ENCODE results near the gene C11orf68. TPM values are rescaled to one million over a fixed set of nuclear protein-coding genes. Genes with fewer than 3 reads are reported as not detected.

The C11orf68 gene
- total and polyA plus RNA-seq, 9 of the 15 experiments (the other 6 are each of a cell fraction or from before 2014, with no cell fraction given) = 3.6 to 35.9 (median 12.8) TPM

DNA sequence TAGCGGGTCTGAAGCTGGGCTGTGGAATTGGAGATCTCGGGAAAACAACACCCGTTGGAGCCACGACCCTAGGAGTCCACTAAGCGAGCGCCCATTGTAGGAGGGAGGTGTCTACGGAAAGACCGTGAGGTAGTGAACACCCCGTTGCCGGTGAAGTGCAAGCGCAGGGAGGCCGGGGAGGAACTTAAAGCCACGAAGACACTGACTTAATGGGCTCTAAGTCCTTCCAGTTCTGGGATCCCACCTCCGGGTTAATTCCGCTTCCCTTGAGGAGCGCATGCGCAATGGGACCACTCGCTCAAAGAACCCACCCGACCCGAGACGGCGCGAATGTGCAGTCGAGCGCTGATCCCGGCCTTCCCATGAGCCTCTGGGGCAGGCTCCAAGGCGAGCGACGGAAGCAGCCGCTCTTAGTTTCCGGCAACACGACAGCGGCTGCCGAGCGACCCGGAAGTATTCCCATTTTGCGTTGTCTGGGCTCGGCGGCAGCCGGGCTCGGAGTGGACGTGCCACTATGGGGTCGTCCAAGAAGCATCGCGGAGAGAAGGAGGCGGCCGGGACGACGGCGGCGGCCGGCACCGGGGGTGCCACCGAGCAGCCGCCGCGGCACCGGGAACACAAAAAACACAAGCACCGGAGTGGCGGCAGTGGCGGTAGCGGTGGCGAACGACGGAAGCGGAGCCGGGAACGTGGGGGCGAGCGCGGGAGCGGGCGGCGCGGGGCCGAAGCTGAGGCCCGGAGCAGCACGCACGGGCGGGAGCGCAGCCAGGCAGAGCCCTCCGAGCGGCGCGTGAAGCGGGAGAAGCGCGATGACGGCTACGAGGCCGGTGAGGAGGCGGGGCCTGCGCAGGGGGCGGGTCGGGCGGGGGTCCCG lies 42.6 kb upstream of the C11orf68 start, which contains the start of gene SART1 (continued):
- TF ChIP-seq NKRF (IDR thresholded peaks at IDR 0.05; ENCODE audit: borderline replicate concordance) (peak; percentile 68; the same call in 1 of the 2 replicates), CHD7 (IDR thresholded peaks at IDR 0.05; ENCODE audit: low read depth, low read length) (no peak), DDX20 (tag; IDR thresholded peaks at IDR 0.05; ENCODE audit: low read depth) (no peak), ZNF212 (CRISPR knock-in tag; IDR thresholded peaks at IDR 0.05) (no peak), NR2C2 (CRISPR knock-in tag; IDR thresholded peaks at IDR 0.05) (peak; percentile 99), NR2C2 (tag; IDR thresholded peaks at IDR 0.05) (peak; percentile 99), ZNF184 (CRISPR knock-in tag; IDR thresholded peaks at IDR 0.05) (no peak), MAZ (CRISPR knock-in tag; conservative IDR thresholded peaks at IDR 0.05 in 1 of 2, IDR thresholded peaks at IDR 0.05 in 1 of 2) (peak; percentile 74 to 77)
- TF ChIP-seq, protein P1, sequence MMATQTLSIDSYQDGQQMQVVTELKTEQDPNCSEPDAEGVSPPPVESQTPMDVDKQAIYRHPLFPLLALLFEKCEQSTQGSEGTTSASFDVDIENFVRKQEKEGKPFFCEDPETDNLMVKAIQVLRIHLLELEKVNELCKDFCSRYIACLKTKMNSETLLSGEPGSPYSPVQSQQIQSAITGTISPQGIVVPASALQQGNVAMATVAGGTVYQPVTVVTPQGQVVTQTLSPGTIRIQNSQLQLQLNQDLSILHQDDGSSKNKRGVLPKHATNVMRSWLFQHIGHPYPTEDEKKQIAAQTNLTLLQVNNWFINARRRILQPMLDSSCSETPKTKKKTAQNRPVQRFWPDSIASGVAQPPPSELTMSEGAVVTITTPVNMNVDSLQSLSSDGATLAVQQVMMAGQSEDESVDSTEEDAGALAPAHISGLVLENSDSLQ (IDR thresholded peaks at IDR 0.05) = peak; percentile 62
